Left ventricle myocardium superior (tissue), 1 donor: ENCODE data around the gene PTGIS. TPM values are rescaled to one million over a fixed set of nuclear protein-coding genes. Genes with fewer than 3 reads are reported as not detected.
A peak's percentile ranks its signal among the peaks of the same experiment; 100 is the strongest.
"Not testable (repeated sequence)": the region's sequence is repeated elsewhere in the genome, so short reads cannot be mapped to it uniquely, and the experiment has no call there.

Experiments used
- ATAC-seq: fragments of 200-7000 bp; cut with Tn5 transposase; one replicate; pipeline ENCODE4 v1.9.1; 2020; ENCODE audit warnings: mild to moderate bottlenecking, moderate library complexity
- DNase-seq: peaks from one replicate; pipeline ENCODE4 v3.0.0-alpha.2; 2020
- intact Hi-C: fragments of 100-400 bp; cut with micrococcal nuclease; formaldehyde crosslinking; loops from one replicate; pipeline ENCODE4 v1.11.0; 2022
- long read RNA-seq: library from polyadenylated mRNA; unstranded; transcript quantifications from one replicate; pipeline ENCODE4 v2.0.0, GENCODE V29; 2021
- total RNA-seq: library from RNA; stranded (reverse); fragmentation: NEBNext Ultra II Directional; extraction: Animal tissue kit (Norgen Biotek cat#: 25700); gene quantifications from one replicate; pipeline ENCODE4 v1.2.1, GENCODE V29; 2021
- donor health status: DM: no; HTN: yes; CAD: no; lungs with severe emphysema.

Gene PTGIS
- 24.0 TPM for total RNA-seq
- long read RNA-seq, partial matches to known transcripts, result 2 of 4 reads
- long read RNA-seq, other reads (novel, unspliced or antisense), result 2 of 4 reads

DNA sequence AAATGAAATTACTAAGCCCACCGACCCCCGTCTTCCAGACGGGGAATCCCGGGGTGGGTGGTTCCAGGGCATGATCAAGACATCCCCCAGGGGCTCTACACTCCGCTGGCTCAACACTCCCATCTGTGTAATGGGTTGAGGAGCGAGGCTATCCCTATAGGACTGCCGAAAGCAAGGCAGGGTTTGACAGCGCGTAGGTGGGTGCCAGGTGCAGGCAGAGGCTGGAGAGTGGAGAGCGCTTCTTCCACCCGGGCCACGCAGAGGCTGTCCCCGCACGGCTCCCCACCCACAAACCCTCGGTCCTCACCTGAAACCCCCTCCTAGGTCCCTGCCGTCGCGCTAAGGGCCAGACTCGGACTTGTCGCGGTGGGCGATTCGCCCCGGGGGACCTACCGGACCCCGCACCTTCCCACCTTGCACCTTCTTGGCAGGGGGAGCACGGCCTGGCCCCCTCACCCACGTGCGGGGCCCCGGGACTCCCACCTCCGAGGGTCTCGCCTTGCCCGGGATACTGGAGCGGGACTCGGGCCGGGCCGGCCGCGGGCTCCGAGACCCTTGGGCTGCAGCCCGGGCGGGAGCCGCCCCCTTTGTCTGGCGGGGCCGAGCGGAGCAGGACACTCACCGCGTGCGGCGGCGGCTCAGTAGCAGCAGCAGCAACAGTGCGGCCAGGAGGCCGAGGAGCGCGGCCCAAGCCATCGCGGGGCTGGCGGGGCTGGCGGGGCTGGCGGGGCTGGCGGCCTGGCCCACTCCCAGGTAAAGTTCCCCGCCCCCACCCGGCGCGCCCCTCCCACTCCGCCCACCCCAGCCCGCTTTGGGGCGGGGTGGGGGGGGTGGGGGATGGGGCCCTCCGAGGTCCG lies at the start of gene PTGIS:
PTGIS (minus strand) TSS at position 717 of the 857 bp plus-strand sequence; CDS start at position 696, 21 bp downstream.
- DNase-seq (peak; percentile 68), ATAC-seq (peak; percentile 60)
- intact Hi-C loops, result no loop called here

DNA sequence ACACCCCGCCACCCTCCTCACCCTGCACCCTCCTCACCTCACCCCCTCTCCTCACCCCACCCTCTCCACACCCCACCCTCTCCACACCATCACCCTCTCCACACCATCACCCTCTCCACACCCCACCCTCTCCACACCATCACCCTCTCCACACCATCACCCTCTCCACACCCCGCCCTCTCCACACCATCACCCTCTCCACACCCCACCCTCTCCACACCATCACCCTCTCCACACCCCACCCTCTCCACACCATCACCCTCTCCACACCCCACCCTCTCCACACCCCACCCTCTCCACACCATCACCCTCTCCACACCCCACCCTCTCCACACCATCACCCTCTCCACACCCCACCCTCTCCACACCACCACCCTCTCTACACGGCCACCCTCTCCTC lies 49.5 kb upstream of the PTGIS start:
- not testable (repeated sequence) for DNase-seq, ATAC-seq
- intact Hi-C loops, result loop anchor here (10.0 kb wide), 1 partner anchor 207 kb away; no protein-coding TSS in a partner anchor

- DNase-seq, result no peak
- no peak for ATAC-seq
- intact Hi-C loops, result loop anchor here (10.0 kb wide), 1 partner anchor 208 kb away; no protein-coding TSS in a partner anchor
These were observed 48.4 kb upstream of the PTGIS start for GRCh38 chr20:49616154-49617007.

- ATAC-seq (peak; percentile 89), DNase-seq (peak; percentile 85)
- intact Hi-C loops, result loop anchor here (10.0 kb wide), 1 partner anchor 209 kb away; no protein-coding TSS in a partner anchor
These were observed 47.6 kb upstream of the PTGIS start for GRCh38 chr20:49615401-49616153.

GRCh38 chr20:49615051-49615400 lies 47.1 kb upstream of the PTGIS start:
- intact Hi-C loops, result loop anchor here (10.0 kb wide), 1 partner anchor 210 kb away; no protein-coding TSS in a partner anchor
- DNase-seq, ATAC-seq: not testable (repeated sequence)

DNA sequence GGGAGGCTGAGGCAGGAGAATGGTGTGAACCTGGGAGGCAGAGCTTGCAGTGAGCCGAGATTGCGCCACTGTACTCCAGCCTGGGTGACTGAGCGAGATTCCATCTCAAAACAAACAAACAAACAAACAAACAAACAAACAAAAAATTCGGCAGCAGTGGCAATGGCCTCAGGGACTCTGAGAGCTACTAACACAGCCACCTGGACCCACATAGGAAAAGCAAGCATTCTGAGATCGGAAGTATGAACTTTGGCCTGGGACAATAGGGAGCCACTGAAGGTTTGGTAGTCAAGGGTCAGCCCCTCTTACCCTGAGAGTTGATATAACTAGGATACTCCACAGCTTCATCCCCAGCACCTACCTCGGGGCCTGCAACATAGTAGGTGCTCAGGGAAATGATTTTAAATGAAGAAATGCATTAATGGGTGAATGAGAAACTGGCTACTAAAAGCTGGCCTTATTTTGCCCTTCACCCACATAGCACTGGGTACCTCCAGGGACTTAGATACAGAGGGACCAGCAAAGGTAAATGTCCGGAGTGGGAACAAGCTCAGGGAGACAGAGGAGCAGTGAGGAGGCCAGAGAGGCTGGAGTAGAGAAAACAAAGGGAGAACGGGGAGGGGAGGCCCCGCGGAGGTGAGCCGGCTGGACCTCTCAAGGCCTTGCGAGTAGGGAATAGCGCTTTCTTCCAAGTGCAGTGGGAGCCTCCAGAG lies 46.6 kb upstream of the PTGIS start:
- intact Hi-C loops, result loop anchor here (10.0 kb wide), 1 partner anchor 210 kb away; no protein-coding TSS in a partner anchor
- DNase-seq, result no peak

GRCh38 chr20:49612127-49612738 lies 44.3 kb upstream of the PTGIS start:
- peak; percentile 36 for ATAC-seq
- peak; percentile 79 for DNase-seq

More for the DNA sequence above, 46.6 kb upstream of the PTGIS start:
- no peak for ATAC-seq

GRCh38 chr20:49611539-49612126 lies 43.7 kb upstream of the PTGIS start:
- intact Hi-C loops, result loop anchor here (10.0 kb wide), 1 partner anchor 213 kb away; no protein-coding TSS in a partner anchor
- not testable (repeated sequence) for DNase-seq, ATAC-seq

More at GRCh38 chr20:49612127-49612738, 44.3 kb upstream of the PTGIS start:
- intact Hi-C loops, result loop anchor here (10.0 kb wide), 1 partner anchor 213 kb away; no protein-coding TSS in a partner anchor

- DNase-seq (peak; percentile 88), ATAC-seq (peak; percentile 68)
- intact Hi-C loops, result loop anchor here (10.0 kb wide), 1 partner anchor 214 kb away; no protein-coding TSS in a partner anchor
These were observed 43.0 kb upstream of the PTGIS start for GRCh38 chr20:49610691-49611538.

- DNase-seq (peak; percentile 78), ATAC-seq (peak; percentile 60)
These were observed 41.1 kb upstream of the PTGIS start for GRCh38 chr20:49608752-49609670.

GRCh38 chr20:49607568-49607967 lies 39.6 kb upstream of the PTGIS start:
- no peak for ATAC-seq
- intact Hi-C loops, result loop anchor here (5.0 kb wide), 1 partner anchor 60 kb away; no protein-coding TSS in a partner anchor
- no peak for DNase-seq

More at GRCh38 chr20:49608752-49609670, 41.1 kb upstream of the PTGIS start:
- intact Hi-C loops, result loop anchor here (5.0 kb wide), 1 partner anchor 62 kb away; no protein-coding TSS in a partner anchor

DNA sequence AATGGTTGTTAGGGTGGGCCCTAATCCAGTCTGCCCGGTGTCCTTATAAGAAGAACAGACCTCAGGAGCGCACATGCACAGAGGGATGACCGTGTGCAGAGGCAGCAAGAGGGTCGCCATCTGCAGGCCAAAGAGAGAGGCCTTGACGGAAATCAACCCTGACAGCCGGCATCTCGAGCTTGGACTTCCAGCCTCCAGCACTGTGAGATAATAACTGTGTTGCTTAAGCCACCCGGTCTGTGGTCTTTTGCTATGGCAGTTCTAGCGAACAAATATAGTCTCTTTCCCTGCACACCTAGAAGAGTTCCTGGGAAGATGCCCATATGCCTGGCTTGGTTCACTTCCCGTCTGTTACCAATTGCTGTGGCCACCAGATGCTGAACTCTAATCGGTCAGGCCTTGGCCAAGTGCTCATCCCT lies 35.3 kb upstream of the PTGIS start:
- no peak for DNase-seq
- ATAC-seq, result peak; percentile 75
- intact Hi-C loops, result no loop called here

DNA sequence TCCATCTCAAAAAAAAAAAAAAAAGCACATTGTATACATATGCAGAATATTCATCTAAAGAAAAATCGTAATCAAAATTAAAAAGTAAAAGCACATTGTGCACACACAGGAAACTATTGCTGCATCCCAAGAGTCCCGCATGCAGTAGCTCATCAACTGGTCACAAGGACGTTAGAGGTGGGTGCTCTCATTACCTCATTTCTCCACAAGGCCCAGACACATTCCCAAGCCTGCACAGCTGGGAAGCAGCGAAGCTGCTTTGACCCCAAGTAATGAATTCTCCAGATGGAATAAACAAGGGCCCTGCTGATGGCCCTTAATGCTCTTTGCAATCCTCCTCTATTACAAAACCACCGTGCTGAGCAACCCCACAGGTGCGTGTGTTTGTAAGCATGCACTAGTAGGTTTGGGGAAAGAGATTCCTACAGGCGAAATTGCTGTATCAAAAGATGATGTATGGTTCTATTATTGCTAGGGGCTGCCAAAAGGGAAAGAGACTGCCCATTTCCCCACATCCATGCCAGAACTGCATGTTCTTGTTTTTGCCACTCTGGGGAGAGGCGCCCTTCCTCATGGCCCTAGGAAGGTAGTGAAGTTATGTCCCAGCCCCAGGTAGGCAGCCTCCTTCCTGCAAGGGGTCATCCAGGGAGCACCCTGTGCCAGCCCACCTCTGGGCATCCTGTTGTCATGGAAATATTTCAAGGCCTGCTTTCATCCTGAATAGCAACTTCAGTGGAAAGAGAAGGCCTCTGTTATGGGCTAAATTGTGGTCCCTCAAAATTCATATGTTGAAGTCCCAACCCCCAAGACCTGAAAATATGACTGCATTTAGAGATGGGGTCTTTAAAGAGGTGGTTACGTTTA lies 34.6 kb upstream of the PTGIS start:
- no peak for DNase-seq
- ATAC-seq, result peak; percentile 66
- intact Hi-C loops, result no loop called here
